Measurements from ENCODE around the gene C1orf21.

The C1orf21 gene

DNA sequence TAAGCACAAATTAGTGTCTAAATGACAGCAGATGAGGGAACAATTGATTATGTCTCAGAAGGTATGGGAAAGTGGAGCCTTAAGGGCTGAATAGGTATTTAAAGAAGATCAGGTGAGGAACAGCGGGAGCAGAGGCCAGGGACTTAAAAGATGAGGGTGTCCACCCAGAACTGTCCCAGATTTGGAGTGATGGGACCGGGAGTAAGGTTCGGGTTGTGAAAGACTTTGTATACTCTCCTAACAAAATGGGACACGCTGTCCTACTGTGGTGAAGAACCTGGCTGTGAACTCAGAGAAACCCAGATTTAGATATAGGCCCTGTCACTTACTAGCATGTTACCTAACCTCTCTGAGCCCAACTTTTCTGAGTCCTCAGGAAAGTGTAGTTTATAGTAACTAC, 140.6 kb downstream of the C1orf21 start:
- no peak for DNase-seq (ENCODE audit: low read depth, low spot score)
- TF ChIP-seq, protein P1, sequence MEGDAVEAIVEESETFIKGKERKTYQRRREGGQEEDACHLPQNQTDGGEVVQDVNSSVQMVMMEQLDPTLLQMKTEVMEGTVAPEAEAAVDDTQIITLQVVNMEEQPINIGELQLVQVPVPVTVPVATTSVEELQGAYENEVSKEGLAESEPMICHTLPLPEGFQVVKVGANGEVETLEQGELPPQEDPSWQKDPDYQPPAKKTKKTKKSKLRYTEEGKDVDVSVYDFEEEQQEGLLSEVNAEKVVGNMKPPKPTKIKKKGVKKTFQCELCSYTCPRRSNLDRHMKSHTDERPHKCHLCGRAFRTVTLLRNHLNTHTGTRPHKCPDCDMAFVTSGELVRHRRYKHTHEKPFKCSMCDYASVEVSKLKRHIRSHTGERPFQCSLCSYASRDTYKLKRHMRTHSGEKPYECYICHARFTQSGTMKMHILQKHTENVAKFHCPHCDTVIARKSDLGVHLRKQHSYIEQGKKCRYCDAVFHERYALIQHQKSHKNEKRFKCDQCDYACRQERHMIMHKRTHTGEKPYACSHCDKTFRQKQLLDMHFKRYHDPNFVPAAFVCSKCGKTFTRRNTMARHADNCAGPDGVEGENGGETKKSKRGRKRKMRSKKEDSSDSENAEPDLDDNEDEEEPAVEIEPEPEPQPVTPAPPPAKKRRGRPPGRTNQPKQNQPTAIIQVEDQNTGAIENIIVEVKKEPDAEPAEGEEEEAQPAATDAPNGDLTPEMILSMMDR (IDR thresholded peaks at IDR 0.05; ENCODE audit: low read depth, low read length): no peak
- no peak overlapping the region for H3K4me3 ChIP-seq (ENCODE audit: low read depth, low read length)
- in situ Hi-C loops (cut with HindIII; ENCODE audit: low sequenced_read_pairs): no loop called here

DNA sequence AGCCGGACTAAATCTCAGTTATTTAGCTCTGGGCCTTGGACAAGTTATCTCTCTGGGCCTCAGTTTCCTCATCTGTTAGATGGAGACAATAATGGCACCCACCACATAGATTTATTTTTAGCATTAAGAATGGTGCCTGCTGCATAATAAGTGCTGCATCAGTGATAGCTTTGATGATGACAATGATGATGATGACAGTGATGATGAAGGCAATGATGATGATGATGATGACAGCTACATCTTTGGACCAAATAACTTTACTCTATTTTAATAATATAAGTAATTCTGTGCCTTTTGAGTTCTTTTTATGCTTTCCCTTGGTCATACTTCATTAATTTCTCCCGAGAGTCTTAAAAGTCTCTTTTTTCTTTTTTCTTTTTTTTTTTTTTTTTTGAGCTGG, 143.4 kb downstream of the C1orf21 start:
- TF ChIP-seq, protein P1 (IDR thresholded peaks at IDR 0.05; ENCODE audit: low read depth, low read length): no peak
- in situ Hi-C loops (cut with HindIII; ENCODE audit: low sequenced_read_pairs): no loop called here
- DNase-seq (ENCODE audit: low read depth, low spot score): no peak
- no peak overlapping the region for H3K4me3 ChIP-seq (ENCODE audit: low read depth, low read length)

DNA sequence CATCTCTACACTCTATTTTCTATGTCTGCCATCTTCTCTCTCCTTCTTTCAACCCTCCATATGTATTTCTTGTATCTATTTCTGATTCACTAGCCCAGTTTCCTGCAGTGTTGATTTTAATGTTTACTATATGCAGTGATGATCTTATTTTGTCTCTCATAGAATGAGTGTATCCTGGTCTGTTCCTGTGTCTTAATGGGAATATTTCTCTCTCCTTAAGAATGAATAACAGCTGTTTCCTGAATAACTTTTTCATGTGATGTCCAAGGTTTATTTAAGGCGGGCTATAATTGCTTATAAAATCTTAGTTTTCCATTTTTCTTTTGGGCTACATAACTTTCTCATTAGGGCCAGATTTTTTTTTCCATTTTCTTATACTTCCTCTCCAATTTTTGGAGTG, 144.5 kb downstream of the C1orf21 start:
- in situ Hi-C loops (cut with HindIII; ENCODE audit: low sequenced_read_pairs): no loop called here
- no peak for DNase-seq (ENCODE audit: low read depth, low spot score)
- TF ChIP-seq, protein P1 (IDR thresholded peaks at IDR 0.05; ENCODE audit: low read depth, low read length): no peak

DNA sequence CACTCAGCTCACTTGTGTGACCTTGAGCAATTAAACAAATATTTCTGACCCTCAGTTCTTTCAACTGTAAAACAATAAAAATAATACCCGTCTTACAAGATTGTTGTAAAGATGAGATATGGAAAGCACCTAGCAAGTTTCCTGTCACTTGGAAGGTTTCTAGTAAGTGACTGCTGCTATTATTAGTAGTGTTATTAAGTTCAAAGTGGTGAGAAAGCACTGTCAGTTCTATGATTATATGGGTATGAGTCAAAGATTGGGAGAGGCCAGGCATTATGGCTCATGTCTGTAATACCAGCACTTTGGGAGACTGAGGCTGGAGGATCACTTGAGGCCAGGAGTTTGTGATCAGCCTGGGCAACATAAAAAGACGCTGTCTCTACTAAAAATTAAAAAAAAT, 145.4 kb downstream of the C1orf21 start:
- in situ Hi-C loops (cut with HindIII; ENCODE audit: low sequenced_read_pairs): no loop called here
- DNase-seq (ENCODE audit: low read depth, low spot score): no peak
- H3K4me3 ChIP-seq (ENCODE audit: low read depth, low read length): no peak overlapping the region
- TF ChIP-seq, protein P1 (IDR thresholded peaks at IDR 0.05; ENCODE audit: low read depth, low read length): no peak

More for the DNA sequence above, 144.5 kb downstream of the C1orf21 start:
- no peak overlapping the region for H3K4me3 ChIP-seq (ENCODE audit: low read depth, low read length)

DNA sequence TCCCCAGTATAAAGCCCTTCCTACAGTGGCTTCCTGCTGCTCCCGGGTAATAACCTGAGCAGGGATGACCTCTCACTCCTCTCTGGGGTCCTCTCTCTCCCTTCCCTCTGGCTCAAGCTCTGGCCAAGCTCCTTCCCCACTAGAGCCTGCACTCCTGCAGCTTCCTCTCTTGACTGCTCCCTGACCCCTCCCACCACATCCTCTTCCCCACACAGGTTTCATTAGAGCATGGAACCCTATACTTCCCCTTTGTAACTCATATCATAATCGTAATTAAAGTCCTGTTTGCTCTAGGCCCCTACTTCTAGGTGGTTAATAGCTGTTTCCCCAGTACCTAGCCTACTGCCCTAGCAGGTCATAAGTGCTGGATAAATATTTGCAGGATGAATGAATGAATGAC, 146.2 kb downstream of the C1orf21 start:
- in situ Hi-C loops (cut with HindIII; ENCODE audit: low sequenced_read_pairs): no loop called here
- no peak for DNase-seq (ENCODE audit: low read depth, low spot score)
- TF ChIP-seq, protein P1 (IDR thresholded peaks at IDR 0.05; ENCODE audit: low read depth, low read length): no peak
- no peak overlapping the region for H3K4me3 ChIP-seq (ENCODE audit: low read depth, low read length)

DNA sequence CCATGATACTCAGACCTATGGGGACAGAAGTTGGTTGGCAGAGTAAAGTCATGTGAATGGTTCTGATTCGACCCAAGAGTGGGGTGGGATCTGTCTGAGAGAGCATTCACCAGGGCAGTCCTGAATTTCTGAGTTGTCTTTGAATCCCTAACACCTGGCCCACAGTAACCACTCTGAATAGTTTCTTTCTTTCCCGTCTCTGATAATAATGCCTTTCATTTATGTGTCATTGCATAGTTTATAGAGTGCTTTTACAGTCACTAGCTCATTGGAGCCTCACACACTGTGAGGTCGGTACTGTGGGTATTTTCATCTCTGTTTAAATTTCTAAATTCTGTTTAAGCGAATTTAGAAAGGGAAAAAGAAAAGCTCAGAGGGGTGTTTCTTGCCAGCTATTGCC, 147.1 kb downstream of the C1orf21 start:
- in situ Hi-C loops (cut with HindIII; ENCODE audit: low sequenced_read_pairs): no loop called here
- no peak for DNase-seq (ENCODE audit: low read depth, low spot score)
- no peak overlapping the region for H3K4me3 ChIP-seq (ENCODE audit: low read depth, low read length)
- TF ChIP-seq, protein P1 (IDR thresholded peaks at IDR 0.05; ENCODE audit: low read depth, low read length): no peak

DNA sequence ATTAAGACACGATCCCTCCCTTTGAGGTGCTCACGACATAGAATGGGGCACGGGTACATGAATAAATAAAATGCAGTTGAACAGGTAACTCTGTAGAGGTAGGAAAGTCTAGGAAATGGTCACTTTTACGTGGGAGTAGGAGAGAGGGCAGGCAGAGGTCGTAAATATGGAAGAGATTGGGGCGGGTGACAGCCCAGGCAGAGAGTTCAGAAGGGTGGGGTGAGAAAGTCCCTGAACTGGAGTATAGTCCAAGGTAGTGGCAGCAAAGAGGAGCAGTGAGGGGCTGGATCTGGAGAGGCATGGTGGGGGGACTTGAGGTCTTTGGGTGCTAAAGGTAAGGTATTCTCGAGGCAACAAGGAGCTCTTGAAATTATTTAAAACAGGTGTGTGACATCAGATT, 147.9 kb downstream of the C1orf21 start:
- no peak for DNase-seq (ENCODE audit: low read depth, low spot score)
- TF ChIP-seq, protein P1 (IDR thresholded peaks at IDR 0.05; ENCODE audit: low read depth, low read length): no peak
- no peak overlapping the region for H3K4me3 ChIP-seq (ENCODE audit: low read depth, low read length)
- in situ Hi-C loops (cut with HindIII; ENCODE audit: low sequenced_read_pairs): no loop called here

All from astrocyte of the spinal cord (primary cell).